Left lobe of liver (tissue), 2 donors: ENCODE results near the gene DLX2. TPM values are rescaled to one million over a fixed set of nuclear protein-coding genes. Genes with fewer than 3 reads are reported as not detected.
A peak's percentile ranks its signal among the peaks of the same experiment; 100 is the strongest.
"Not testable (repeated sequence)": the region's sequence is repeated elsewhere in the genome, so short reads cannot be mapped to it uniquely, and the experiment has no call there.

Experiments used
- ATAC-seq: fragments of 200-7000 bp; cut with Tn5 transposase; one replicate; pipeline ENCODE4 v1.9.1; 2020; ENCODE audit warnings: mild to moderate bottlenecking, moderate library complexity
- DNase-seq: peaks from one replicate; pipeline ENCODE4 v3.0.0-alpha.2; 2020; ENCODE audit warnings: low spot score
- total RNA-seq: library from RNA; stranded (reverse); gene quantifications from one replicate; pipeline ENCODE4 v1.2.1, GENCODE V29; 2021
- donor health status: DM: no; HTN: no; CAD: no; lungs with moderate emphysema.
- donor health status: DM: no; HTN: yes; CAD: no.

Gene DLX2
- total RNA-seq, 1 donor from 2014 or later, result not detected

DNA sequence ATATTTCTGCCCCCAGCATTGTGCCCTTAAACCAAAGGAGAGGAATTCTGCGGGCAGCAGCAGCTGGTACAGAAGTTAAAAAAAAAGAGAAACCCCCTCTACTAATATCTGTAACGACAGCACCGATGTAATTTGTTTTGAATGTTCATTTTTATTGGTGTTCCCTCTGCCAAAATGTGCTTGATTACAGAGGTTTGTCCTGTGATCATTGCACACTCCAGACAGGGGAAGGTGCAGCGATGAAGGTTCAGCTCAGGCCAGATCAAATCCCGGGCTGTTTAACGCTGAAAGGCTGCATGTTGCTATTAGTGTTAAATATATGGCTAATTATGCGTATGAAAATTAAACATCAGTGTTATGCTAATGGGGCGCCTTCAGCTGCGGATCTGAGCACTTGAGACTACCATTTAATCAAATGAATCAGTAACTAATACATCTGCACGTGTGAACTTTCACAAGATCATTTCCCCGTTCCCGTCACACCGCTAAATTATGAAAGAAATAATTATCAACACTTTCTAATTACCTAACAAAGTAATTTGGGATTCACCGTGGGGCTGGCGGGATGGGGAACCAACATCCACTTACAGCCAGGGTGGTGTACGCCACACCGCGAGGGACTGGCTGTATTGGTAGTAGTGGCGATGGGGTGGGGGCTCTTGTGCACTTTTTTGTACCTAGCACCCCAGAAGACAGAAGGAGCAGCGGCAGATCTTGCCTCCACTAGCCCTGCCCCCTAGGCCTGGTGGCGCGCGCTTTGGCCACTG lies 18.9 kb downstream of the DLX2 start:
- DNase-seq, result no peak
- ATAC-seq, result no peak

DNA sequence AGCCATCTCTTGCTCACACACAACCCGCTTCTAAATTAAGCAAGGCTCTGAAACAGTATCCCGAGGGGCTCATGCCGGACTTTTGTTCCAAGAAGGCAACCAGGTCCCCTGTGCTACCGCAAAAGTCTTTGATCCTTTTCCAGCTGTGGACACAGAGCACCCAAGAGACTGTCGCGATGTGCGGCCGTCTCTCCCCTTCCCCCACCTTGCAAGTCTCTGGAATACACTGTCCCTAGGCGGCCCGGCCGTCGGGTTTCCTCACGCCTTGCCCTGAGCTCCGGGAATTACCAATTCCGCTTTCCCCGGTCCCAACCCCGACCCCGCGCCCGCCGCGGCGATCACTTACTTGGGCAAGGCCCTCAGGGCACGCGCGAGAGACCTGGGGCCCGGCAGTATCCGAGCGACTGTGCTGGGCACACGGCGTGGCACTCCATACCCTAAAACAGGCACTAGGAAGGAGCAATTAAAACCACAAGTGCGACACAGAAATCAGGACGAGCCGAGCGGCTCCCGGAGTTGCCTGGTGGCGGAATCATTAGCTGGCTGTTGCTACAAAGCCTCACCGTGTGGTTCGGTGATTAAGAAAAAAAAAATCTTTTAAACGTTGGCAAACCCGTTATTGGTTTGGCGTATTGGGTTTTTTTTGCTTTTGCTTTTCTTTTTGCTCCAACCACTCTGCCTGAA lies 19.6 kb downstream of the DLX2 start:
- ATAC-seq, result no peak

DNA sequence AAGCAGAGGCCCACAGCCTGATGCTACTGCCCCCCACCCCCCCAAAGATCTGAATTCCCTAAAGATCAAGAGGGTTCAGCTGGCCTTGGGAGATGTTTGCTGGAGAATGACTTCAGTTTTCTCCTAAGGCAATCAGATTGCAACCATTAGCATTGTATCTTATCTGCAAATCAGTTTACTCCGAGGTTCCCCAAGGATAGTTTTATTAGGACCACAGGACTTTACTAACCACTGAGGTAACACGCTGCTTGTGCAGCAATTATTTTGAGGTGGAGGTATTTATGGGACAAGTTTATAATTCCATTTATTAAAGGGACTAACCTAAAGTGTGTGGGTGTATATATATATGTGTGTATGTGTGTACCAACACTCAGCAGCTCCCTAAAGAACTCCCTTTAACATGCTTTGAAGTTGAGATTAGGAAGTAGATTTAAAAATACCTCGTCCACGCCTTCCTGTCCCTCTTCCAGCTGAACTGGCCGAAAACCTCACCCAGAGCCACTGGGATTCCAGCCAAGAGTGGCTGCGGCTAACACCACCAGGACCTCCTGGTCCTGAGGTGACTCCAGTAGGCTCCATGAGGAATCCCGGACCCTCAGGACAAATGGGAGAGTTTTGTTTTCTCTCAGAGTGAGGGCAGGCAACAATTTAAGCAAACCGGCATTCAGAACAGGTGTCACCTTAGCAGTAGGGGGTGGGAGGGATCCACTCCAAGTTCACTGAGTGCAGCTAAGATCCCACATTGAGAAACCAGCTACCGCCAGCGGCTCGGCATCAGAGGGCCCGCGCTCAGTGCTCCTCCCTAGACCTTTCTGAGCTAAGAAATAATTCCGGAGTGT lies 20.4 kb downstream of the DLX2 start:
- ATAC-seq (no peak), DNase-seq (no peak)

More for the DNA sequence above, 19.6 kb downstream of the DLX2 start:
- no peak for DNase-seq

DNA sequence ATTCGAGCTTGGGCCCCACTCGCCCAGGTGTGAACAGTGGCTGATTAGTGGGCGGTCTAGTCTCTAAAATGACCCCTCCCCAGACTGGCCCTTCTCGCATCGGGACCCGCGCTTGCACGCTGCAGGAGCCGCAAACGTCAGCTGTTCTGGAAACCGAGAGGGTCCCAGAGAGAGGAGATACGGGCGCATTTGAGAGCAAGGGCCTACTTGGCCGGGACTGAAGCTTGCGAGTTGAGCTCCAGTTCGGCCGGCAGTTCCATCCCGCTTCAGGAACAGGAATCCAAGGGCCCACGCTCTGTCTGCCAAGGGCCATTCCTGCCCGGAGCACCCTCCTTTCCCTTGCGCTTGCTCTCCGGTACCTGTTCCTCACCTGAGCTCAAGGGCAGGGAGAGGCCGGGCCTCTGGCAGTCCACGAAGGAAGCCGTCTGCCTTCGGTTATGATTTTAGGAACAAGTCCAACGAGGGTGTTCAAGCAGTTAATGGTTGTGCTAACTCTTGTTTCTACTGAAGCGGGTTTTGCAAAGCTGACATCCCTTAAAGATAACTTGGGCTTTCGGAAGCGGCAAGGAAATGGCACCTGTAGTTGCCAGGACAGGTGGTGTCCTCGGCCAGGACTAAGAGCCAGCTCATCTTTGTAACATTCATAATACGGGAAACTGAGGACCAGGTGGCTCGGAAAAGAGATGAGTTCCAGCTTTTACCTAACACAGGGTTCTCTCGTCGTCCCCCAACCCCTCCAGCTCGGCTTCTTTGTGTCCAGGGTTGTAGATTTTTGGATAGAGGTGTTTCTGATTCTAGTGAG lies 21.3 kb downstream of the DLX2 start:
- DNase-seq (no peak), ATAC-seq (no peak)

DNA sequence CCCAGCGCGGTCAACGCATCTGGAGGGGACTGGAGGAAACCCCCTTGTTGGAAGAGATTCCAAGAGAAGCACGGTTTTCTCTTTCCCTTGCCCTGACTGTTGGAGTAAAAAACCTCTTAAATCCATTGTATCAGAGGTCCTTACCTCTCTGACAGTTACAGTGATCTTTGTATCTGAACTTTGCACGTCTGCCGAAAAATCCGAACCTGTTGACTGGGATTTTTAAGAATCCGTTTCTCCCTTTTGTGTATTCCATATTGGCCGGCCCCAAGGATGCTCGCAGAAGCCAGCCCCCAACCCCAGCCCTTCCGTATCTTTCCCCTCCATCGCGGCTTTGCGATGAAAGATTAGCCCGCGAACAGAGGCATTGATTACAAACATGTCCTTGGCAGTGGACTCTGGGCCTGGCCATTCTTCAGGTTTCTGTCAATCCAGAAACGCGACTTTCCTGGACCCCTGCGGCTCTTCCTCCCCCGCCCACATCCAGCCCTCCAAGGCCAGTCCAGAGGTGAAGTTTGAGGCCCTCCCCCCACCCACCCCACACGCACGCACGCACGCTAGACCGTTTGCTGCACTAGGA lies 22.0 kb downstream of the DLX2 start:
- DNase-seq (no peak), ATAC-seq (no peak)

DNA sequence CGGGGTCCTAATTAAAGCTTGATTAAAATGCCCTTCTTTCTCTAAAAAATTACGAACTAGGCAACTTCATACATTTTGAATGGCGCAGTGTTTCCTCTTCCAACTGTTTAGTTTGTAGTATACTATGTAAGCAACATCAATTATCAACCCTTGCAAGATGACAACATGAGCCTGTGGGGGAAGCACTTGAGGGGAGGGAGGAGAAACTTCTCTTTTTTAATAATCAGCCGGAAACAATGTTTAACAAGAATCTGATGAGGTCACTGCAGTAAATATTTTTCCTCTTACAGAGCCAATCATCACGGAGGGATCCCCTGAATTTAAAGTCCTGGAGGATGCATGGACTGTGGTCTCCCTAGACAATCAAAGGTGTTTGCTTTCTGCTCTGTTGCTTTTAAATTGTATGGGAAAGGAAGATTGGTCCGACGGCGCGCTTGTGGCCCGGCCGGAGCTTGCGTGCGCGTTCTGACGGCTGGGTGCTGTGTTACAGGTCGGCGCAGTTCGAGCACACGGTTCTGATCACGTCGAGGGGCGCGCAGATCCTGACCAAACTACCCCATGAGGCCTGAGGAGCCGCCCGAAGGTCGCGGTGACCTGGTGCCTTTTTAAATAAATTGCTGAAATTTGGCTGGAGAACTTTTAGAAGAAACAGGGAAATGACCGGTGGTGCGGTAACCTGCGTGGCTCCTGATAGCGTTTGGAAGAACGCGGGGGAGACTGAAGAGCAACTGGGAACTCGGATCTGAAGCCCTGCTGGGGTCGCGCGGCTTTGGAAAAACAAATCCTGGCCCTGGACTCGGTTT lies 22.7 kb downstream of the DLX2 start:
- no peak for DNase-seq
- ATAC-seq, result no peak

DNA sequence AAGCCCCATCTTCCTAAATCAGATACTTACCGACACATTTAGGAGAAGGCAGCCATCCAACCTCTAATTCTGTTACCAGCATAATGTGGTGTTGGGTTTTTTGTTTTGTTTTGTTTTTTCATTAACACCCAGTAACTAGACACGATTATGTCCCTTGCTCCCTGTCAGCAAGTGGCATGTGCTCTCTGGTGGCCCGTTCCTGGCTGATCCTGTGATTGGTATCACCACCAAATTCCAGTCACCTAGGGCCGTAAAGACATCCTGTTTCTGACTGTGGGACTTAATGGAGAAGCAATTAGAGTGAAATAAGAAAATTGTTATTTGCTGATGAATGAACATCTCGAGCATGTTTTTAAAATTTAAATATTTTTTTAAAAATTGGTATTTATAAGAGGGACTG lies 23.3 kb downstream of the DLX2 start:
- DNase-seq (no peak), ATAC-seq (no peak)

DNA sequence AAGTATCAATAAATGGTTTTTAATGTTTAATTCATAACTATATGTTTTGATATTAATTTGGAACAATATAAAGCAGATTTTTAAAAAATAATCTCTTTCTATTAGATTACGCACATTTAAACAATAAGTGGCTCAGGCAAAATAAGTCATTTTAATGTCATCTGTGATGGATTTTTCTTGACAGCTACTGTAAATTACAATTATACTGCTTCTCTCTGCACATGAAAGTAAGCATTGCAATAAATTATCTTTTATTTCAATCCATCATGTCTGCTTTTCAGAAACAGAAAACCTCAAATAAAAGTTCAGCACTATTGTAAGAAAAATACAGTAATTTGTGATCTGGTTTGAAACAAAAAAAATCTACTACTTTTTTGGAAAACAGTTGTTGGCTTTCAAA lies 28.4 kb downstream of the DLX2 start:
- DNase-seq, result no peak
- no peak for ATAC-seq

DNA sequence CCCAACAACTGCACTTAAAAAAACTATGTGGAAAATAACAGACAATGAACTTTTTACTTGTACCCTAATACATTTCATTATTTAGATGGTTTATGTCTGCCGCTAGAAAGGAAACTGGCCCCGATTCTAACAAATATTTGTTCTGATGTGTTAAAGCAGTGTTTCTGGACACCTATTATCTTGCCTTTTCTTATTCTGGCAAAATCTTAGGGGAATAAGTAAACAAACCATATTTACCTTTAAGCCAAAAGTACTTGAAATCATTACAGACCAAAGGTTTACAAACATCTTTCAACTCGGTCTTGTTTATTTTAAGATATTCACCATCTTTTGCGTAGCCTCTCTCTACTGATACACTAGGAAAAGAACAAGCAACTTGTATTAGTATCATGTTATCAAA lies 29.2 kb downstream of the DLX2 start:
- ATAC-seq (peak; percentile 51), DNase-seq (no peak)

DNA sequence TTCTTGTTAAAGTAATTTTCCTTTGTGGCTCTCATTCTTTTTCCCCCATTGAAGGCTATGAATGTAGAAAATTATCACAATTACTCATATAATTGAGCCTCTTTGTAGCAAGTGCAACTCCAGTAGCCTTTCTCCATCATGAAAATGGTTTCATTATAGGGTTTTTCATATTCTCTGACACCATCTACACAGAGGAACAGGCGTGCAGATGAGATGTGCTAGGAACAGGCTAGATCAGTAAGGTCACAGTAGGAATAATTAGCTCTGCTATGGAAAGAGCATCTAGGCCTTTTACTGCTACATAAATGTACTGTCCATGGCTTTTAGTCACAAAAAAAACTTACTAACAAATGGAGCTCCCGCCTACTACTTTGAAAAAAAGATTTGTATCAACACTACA lies 30.0 kb downstream of the DLX2 start:
- DNase-seq, result no peak
- ATAC-seq, result no peak

DNA sequence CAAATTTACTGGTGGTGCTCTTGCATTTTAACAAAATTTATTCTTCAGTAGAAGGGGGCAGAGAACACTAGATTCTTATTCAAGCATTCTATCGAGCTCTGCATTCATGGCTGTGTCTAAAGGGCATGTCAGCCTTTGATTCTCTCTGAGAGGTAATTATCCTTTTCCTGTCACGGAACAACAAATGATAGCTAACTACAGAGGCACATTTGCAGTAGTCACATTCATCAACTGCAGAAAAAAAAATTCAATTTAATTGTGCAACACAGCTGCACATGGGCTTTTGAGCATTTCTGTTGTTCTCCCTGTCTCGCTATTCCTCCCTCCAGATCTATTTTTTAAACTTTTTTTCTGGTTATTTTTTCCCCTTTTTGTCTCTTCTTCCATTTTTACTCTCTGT lies 30.4 kb downstream of the DLX2 start:
- no peak for DNase-seq
- no peak for ATAC-seq

DNA sequence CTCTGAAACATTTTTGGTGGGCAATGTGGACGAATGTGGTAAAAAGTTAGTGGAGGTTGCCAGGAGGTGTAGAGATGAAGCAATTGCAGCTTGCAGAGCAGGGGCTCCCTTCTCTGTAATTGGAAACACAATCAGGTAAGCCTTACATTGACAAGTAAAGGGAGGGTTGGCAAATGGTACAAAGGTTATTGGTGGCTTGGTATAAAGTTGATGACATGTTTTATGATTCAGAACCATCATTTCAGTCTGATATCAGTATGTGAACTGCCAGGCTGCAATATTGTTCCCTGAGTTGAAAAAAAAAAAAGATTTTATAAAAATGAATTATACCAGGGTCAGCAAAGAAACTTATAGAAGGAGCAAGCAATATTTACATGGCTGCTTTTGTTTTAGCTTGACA lies 31.8 kb downstream of the DLX2 start:
- ATAC-seq, result no peak

DNA sequence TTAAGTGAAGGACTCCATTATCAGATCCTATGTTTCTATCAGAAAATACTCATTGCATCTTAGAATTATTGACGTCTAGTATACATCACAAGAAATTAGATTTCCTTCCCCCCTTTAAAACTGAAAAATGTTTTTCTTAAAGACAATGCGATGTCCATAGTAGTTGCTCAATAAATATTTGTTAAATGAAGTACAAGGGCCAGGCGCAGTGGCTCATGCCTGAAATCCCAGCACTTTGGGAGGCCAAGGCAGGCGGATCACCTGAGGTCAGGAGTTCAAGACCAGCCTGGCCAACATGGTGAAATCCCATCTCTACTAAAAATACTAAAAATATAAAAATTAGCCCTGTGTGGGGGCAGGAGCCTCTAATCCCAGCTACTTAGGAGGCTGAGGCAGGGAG lies 34.8 kb downstream of the DLX2 start:
- ATAC-seq, DNase-seq: not testable (repeated sequence)

More for the DNA sequence above, 31.8 kb downstream of the DLX2 start:
- DNase-seq, result no peak

DNA sequence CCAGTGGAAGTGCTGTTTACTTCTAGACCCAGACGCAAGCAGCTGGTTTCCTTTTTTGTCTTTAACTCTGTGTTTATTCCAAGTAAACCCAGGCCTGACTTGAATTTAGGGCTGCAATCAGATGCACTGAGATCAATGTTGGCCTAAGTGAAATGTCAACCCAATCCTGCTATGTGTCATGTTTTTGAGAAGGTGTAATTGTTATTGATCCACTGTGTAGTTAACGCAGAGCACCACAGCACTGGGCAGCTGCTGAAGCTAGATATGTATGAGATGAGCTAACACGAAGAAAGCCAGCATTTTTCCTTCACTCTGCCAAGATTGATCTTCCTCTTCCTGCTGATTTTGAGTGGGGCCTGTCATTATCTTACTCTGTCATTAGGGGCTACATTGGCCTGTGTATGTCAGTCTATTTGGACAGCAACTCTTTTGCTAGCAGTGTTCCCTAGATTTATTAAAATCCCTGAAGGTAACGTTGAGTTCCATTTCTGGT lies 36.3 kb downstream of the DLX2 start:
- no peak for ATAC-seq
- no peak for DNase-seq

DNA sequence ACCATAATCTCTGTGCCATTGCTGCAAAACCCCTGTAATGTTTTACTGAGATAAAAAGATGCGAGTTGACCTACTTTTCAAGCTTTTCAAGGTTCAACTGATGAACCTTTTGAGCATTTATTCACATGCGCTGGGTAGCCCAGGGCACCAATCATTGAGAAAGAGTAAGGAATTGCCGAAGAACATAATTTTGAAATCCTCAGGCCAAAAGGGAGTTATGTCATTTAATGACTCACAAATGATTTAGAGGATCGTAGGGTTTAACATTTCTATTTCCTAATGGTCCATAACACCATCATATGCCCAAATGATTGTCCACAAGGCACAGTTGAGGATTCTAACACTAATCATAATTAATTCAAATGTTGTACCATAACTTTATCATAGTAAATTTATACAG lies 37.6 kb downstream of the DLX2 start:
- DNase-seq, result no peak
- no peak for ATAC-seq

DNA sequence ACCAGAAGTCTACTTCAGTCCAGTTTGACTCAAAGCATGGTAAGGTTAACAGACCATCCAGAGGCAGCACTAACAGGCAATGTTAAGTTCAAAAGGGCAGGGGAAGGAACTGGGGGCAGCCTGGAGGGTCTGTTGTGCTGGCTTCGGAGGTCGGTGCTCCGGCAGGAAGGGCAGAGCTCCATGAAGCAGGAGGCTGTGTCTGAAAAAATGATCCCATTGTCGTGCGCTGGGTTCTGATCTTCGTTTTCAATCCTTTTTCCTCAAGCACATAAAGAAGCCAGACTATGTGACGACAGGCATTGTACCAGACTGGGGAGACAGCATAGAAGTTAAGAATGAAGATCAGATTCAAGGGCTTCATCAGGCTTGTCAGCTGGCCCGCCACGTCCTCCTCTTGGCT lies 39.3 kb downstream of the DLX2 start:
- ATAC-seq (no peak), DNase-seq (no peak)

DNA sequence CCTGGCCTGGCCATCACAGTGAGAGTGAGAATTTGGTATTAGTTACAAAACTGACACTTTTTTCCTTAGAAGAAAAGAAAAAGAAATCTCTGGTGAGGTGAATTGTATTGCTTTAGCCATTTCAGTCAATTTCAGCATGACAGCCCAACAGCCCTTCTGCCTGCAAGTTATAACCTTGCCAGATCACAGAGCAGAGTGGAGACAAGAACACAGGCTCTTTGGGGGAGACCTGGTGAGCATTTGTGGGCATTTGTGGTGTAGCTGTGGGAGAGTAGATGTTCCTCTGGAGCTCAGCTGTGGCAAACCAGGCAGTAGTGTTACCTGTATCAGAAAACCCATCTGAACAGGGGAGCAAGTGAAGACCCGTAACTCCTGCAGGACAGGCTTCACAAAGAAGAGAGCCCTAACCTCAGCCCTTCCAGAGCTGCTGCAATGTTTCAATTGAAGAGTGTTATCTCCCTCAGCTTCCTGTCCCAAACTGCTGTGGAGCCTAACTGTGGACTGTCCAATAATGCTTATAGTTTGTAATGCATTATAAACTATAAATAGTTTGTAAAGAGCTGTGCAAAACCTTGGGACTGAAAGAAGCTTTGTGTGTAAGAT lies 40.2 kb downstream of the DLX2 start:
- DNase-seq (no peak), ATAC-seq (no peak)

DNA sequence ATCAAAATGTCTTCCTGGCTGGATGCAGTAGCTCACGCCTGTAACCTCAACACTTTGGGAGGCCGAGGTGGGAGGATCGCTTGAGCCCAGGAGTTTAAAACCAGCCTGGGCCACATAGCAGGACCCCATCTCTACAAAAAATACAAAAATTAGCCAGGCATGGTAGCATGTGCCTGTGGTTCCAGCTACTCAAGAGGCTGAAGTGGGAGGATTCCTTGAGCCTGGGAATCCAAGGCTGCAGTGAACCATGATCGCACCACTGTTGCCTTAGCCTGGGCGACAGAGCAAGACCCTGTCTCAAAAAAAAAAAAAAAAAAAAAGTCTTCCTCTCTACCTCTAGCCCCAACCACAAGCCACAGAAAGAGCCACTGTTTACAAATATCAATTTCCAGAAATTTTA lies 42.6 kb downstream of the DLX2 start:
- not testable (repeated sequence) for ATAC-seq

DNA sequence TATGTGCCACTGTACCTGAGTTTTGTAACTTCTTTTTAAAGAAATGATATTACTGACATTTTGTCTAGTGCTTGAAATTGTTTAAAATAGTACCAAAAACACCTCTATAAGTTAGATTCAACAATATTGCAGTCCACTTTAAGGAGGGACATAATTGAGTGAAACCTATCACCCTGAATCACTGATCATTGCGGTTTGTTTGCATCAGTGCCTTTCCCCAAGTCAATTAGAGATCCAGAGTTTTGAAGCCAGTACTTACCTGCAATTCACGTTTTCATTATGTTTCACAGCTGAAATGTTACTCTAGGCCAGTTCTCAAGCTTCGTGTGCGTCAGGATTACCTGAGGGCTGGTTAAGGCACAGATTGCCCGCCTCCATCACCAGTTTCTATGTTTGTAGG lies 44.0 kb downstream of the DLX2 start:
- no peak for ATAC-seq
- no peak for DNase-seq

More for the DNA sequence above, 42.6 kb downstream of the DLX2 start:
- not testable (repeated sequence) for DNase-seq
